IPS DF 6.9 (cell line): ENCODE measurements around the gene CTDSP1.

Experiments
- DNase-seq: peaks from one replicate; pipeline ENCODE4 v3.0.0-alpha.2; 2013; ENCODE audit warnings: low read depth, low spot score
- H3K27ac ChIP-seq: one replicate; pipeline ENCODE4 v1.5.1; 2013; ENCODE audit warnings: low read length, control low read depth
- H3K27me3 ChIP-seq: 2 replicates; pipeline ENCODE4 v1.6.1; 2013; ENCODE audit warnings: mild to moderate bottlenecking, low read length; ENCODE audit not compliant: control insufficient read depth, insufficient read depth
- H3K36me3 ChIP-seq: 2 replicates; pipeline ENCODE4 v1.6.1; 2013; ENCODE audit warnings: low read length; ENCODE audit not compliant: control insufficient read depth, insufficient read depth
- H3K4me1 ChIP-seq: 2 replicates; pipeline ENCODE4 v1.6.1; 2013; ENCODE audit warnings: low read length; ENCODE audit not compliant: control insufficient read depth, insufficient read depth
- H3K4me3 ChIP-seq: 2 replicates; pipeline ENCODE4 v1.5.1; 2013; ENCODE audit warnings: mild to moderate bottlenecking, low read length
- H3K9me3 ChIP-seq: 2 replicates; pipeline ENCODE4 v1.6.1; 2013; ENCODE audit warnings: low read length, inconsistent platforms; ENCODE audit not compliant: control insufficient read depth, insufficient read depth
- WGBS: extraction: QIAGEN DNeasy Blood & Tissue Kit; methylation state at CpG from one replicate; pipeline ENCODE4 v1.1.7; 2013; ENCODE audit warnings: mixed read lengths, missing lambda C conversion rate; ENCODE audit not compliant: insufficient read length, insufficient coverage; 5-methylcytosine and 5-hydroxymethylcytosine counted together

Gene CTDSP1

GRCh38 chr2:218393750-218394290, 5.8 kb upstream of the CTDSP1 start:
- no CpG with 5 or more reads among the region's 8 CpGs for WGBS
- DNase-seq, result no peak
- H3K36me3 ChIP-seq, result no peaks in the 10 kb centered on the region

DNA sequence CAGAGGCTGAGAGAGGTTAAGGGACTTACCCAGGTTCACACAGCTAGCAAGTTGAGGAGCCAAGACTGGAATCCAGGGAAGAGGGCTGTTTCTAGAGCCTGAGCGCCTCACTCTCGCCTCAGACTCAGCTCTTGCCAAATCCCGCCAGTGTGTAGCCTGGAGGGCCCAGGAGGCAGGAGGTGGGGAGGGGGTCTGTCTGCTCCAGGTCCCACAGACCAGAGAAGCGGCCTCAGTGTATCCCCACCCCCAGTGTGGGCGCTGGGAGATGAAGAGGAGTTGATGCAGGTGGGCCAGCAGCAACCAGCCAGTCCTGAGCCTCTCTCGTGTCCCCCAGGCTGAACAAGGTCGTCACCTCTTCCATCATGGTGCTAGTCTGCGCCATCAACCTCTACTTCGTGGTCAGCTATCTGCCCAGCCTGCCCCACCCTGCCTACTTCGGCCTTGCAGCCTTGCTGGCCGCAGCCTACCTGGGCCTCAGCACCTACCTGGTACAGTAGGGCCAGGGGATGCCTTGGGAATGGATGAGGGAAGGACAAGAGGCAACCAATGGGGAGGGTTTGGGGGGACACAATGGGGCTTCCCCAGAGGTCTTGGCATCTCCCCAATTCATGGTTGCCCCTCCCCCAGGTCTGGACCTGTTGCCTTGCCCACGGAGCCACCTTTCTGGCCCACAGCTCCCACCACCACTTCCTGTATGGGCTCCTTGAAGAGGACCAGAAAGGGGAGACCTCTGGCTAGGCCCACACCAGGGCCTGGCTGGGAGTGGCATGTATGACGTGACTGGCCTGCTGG, 5.2 kb upstream of the CTDSP1 start:
- H3K36me3 ChIP-seq, result no peaks in the 10 kb centered on the region
- peaks cover 12% of the 10 kb centered on the region for H3K4me1 ChIP-seq
- H3K4me3 ChIP-seq, result no peak overlapping the region
- H3K27me3 ChIP-seq, result peaks cover 27% of the 10 kb centered on the region
- H3K27ac ChIP-seq, result no peak overlapping the region
- no peaks in the 10 kb centered on the region for H3K9me3 ChIP-seq
- no peak for DNase-seq
- no CpG with 5 or more reads among the region's 13 CpGs for WGBS

More at GRCh38 chr2:218393750-218394290, 5.8 kb upstream of the CTDSP1 start:
- Histone ChIP-seq H3K27me3 (peaks cover 22% of the 10 kb centered on the region), H3K4me1 (peaks cover 12% of the 10 kb centered on the region), H3K4me3 (no peak overlapping the region), H3K27ac (no peak overlapping the region), H3K9me3 (no peaks in the 10 kb centered on the region)

GRCh38 chr2:218395090-218395444, 4.6 kb upstream of the CTDSP1 start:
- peaks cover 27% of the 10 kb centered on the region for H3K27me3 ChIP-seq
- WGBS, result no CpG with 5 or more reads among the region's 6 CpGs
- no peak overlapping the region for H3K27ac ChIP-seq
- no peaks in the 10 kb centered on the region for H3K9me3 ChIP-seq
- peaks cover 12% of the 10 kb centered on the region for H3K4me1 ChIP-seq
- DNase-seq, result no peak
- H3K36me3 ChIP-seq, result no peaks in the 10 kb centered on the region
- H3K4me3 ChIP-seq, result no peak overlapping the region

DNA sequence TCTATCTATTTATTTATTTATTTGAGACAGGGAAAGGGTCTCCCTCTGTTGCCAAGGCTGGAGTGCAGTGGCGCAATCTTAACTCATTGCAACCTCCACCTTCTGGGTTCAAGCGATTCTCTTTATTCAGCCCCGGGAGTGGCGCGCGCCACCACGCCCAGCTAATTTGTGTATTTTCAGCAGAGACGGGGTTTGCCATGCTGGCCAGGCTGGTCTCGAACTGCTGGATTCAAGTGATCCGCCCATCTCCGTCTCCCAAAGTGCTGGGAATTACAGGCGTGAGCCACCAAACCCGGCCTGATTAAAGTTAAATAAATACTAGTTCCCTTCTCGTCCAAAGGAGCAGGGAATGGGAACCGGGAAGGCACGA, 4.2 kb upstream of the CTDSP1 start:
- no peaks in the 10 kb centered on the region for H3K9me3 ChIP-seq
- peaks cover 12% of the 10 kb centered on the region for H3K4me1 ChIP-seq
- no peaks in the 10 kb centered on the region for H3K36me3 ChIP-seq
- H3K4me3 ChIP-seq, result peak overlapping the region; percentile 39; the same call in 1 of the 2 replicates
- no peak for DNase-seq
- no peak overlapping the region for H3K27ac ChIP-seq
- WGBS, result no CpG with 5 or more reads among the region's 16 CpGs
- H3K27me3 ChIP-seq, result peaks cover 27% of the 10 kb centered on the region

DNA sequence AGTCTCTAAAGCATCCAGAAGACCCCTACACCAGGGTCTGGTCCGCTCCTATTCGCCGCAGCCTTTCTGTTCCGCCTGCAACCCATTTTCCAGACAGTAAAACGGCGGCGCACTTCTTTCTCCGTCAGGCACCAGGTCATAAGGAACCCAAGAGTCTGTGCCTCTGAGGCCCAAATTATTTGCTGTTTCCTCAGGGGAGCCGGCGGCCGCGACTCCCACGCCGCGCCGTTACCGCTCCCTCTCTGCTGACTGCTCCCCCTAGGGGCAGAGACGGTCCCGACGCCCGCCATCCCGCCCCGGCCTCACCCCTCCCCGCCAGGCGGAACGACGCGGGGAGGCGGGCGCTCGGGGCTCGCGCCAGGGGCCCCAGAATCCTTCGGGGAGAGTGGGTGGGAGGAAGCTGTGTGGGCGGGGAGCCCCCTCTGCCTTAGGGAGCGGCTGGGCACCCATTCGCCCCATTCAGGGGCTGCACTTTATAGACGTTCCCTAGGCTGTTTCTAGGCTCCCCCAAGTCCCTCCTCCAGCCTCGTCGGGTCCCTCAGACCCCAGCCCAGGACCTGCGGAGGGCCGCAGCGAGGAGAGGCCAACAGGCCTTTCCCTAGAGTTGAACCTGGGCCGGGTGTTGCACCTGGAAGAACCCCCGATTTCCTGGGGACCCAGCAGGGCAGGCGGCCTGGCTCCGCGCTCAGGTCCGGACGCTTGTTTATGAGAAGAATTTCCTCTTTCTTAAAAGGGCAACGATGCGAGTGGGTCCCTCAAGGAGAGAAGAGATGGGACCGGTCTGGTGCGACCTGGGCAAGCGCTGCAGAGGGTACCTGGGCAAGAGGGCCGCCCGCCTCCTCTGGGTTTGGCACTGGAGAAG, 3.6 kb upstream of the CTDSP1 start:
- H3K4me1 ChIP-seq, result peaks cover 13% of the 10 kb centered on the region
- H3K27me3 ChIP-seq, result peaks cover 27% of the 10 kb centered on the region
- H3K4me3 ChIP-seq, result peak overlapping the region; percentile 88; the same call in 1 of the 2 replicates
- H3K27ac ChIP-seq, result no peak overlapping the region
- no CpG with 5 or more reads among the region's 57 CpGs for WGBS
- H3K36me3 ChIP-seq, result no peaks in the 10 kb centered on the region
- DNase-seq, result no peak
- no peaks in the 10 kb centered on the region for H3K9me3 ChIP-seq

DNA sequence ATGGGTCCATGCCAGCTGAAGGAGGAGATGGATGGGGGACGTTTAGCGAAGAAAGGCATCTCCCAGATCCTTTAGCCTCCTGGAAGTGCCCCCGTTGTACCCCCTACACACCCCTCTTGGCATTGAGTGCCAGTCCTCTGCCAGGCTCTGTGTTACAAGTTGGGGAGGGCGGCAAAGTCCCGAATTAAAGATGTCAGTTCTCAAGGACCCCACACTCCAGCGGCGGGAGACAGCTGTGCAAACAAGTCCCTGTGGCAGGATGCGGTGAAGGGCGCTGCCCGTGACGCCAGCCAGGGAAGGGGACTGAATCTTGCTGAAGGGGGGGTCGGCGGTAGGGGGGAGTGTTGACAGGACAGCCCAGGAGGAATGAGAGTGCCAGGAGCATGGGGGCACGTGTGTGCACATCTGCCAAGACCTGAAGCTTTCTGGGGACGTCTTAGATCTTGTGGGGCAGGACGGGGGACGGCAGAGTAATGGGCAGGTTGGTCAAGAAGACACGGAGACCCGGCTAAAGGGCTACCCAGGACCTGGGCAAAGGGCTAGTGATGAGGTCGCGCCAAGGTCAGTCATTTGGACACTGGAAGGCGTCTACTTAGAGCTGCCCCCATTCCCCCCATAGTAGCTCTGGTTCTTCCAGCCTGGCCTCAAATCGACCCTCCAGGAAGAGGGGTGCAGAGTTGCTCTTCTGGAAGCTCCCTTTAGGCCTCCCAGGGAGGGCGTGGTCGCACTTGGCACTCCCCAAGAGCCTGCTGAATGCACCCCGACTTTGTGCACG, 2.8 kb upstream of the CTDSP1 start:
- no CpG with 5 or more reads among the region's 27 CpGs for WGBS
- Histone ChIP-seq H3K27me3 (peaks cover 27% of the 10 kb centered on the region), H3K4me3 (peak overlapping the region; percentile 88; the same call in 1 of the 2 replicates), H3K27ac (no peak overlapping the region), H3K36me3 (no peaks in the 10 kb centered on the region), H3K9me3 (no peaks in the 10 kb centered on the region), H3K4me1 (peaks cover 13% of the 10 kb centered on the region)
- DNase-seq, result no peak

GRCh38 chr2:218397463-218397819, 2.2 kb upstream of the CTDSP1 start:
- no peak overlapping the region for H3K27ac ChIP-seq
- peak overlapping the region; percentile 88; the same call in 1 of the 2 replicates for H3K4me3 ChIP-seq
- whole genome bisulfite sequencing, result no CpG with 5 or more reads among the region's 12 CpGs
- DNase-seq, result no peak
- H3K36me3 ChIP-seq, result peaks cover 4% of the 10 kb centered on the region; the same call in 1 of the 2 replicates
- H3K4me1 ChIP-seq, result peaks cover 13% of the 10 kb centered on the region
- peaks cover 27% of the 10 kb centered on the region for H3K27me3 ChIP-seq
- no peaks in the 10 kb centered on the region for H3K9me3 ChIP-seq

- WGBS, result no CpG with 5 or more reads among the region's 35 CpGs
- Histone ChIP-seq H3K4me1 (peaks cover 13% of the 10 kb centered on the region), H3K4me3 (peak overlapping the region; percentile 42; the same call in 1 of the 2 replicates), H3K36me3 (peaks cover 7% of the 10 kb centered on the region; the same call in 1 of the 2 replicates), H3K27ac (no peak overlapping the region), H3K27me3 (peaks cover 27% of the 10 kb centered on the region), H3K9me3 (no peaks in the 10 kb centered on the region)
- no peak for DNase-seq
These were observed 1.7 kb upstream of the CTDSP1 start for GRCh38 chr2:218397820-218398436.

DNA sequence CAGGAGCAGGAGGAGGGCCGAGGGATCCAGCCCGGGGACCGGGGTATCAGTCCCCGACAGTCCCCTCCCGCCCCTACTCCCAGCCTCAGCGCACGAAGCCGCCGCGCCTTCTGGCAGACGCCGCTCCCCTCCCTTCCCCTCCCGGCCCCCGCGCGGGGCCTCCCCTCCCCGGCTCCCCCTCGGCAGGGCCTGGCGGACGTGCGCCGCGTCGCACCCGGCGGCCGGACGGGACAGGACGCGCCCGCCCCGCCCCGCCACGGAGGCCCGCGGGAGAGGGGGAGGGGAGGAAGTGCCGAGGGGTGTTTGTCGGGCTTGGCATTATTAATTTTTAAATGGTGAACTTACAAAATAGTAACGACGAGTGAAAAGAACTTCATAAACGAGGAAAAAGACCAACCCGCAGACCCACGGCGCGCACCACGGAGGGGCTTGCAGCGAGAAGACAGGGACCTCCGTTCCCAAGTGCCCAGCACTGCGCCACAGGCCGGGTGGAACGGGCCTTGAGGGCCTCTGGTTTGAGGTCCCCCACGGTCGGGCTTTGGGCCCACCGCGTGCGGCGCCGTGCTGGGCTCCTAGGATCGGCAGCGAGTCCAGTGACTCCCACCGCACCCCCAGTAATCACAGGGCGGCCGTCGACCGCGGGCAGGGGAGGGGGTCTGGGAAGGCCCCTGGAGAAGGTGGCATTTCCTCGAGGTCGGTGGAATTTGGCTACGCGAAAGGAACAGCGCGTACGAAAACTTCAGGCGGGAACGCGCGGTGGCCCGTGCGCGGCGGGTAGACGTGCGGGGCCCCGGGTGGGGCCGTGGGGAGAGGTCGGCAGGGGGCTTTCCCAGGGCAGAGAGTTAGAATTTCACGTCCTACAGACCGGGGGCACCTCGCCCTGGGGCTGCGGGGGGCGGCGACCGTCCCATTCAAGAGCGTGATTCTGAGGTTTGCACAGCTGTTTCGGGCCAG, 954 bp upstream of the CTDSP1 start:
- Histone ChIP-seq H3K36me3 (peaks cover 7% of the 10 kb centered on the region; the same call in 1 of the 2 replicates), H3K4me3 (peak overlapping the region; percentile 42; the same call in 1 of the 2 replicates), H3K27me3 (peaks cover 27% of the 10 kb centered on the region), H3K9me3 (no peaks in the 10 kb centered on the region), H3K4me1 (peaks cover 11% of the 10 kb centered on the region), H3K27ac (no peak overlapping the region)
- no peak for DNase-seq
- WGBS, result no CpG with 5 or more reads among the region's 95 CpGs
